Keratinocyte (primary cell): Measurements from ENCODE around the gene CENPA. TPM values are rescaled to one million over a fixed set of nuclear protein-coding genes. Genes with fewer than 3 reads are reported as not detected.

Experiments
- DNase-seq: peaks from one replicate; pipeline ENCODE4 v3.0.0-alpha.2; 2011; ENCODE audit warnings: low read depth, missing footprints, low spot score
- FAIRE-seq: peaks from 2 replicates; lab custom pipeline; 2011; peaks lifted over from hg19 to GRCh38; lab: Jason Lieb, UNC
- H2AFZ ChIP-seq: 2 replicates; pipeline ENCODE4 v1.6.0; 2012; ENCODE audit warnings: low read length, control low read depth, inconsistent platforms; ENCODE audit not compliant: control insufficient read depth
- H3K27ac ChIP-seq: 2 replicates; pipeline ENCODE4 v1.5.1; 2011; ENCODE audit warnings: low read length; ENCODE audit not compliant: control insufficient read depth, insufficient read depth
- H3K27me3 ChIP-seq: 3 replicates; pipeline ENCODE4 v1.6.0; 2011; ENCODE audit warnings: low read length; ENCODE audit not compliant: control insufficient read depth, insufficient read depth; ENCODE audit errors: extremely low read depth
- H3K36me3 ChIP-seq, 2 experiments: 2 replicates in 1 of 2; 3 replicates in 1 of 2; pipeline ENCODE4 v1.5.1; 2011; ENCODE audit warnings: low read length in 2 of 2, mild to moderate bottlenecking in 1 of 2; ENCODE audit not compliant: control insufficient read depth in 2 of 2, insufficient read depth in 2 of 2; ENCODE audit errors: extremely low read depth in 1 of 2
- H3K4me1 ChIP-seq: 3 replicates; pipeline ENCODE4 v1.5.1; 2011; ENCODE audit warnings: low read length; ENCODE audit not compliant: control insufficient read depth, insufficient read depth; ENCODE audit errors: extremely low read depth
- H3K4me2 ChIP-seq: 3 replicates; pipeline ENCODE4 v1.6.0; 2011; ENCODE audit warnings: low read depth, low read length; ENCODE audit not compliant: control insufficient read depth, insufficient read depth; ENCODE audit errors: extremely low read depth
- H3K4me3 ChIP-seq, 3 experiments: fragments of 200-600 bp in 1 of 3; sonication (generic) in 1 of 3; 2 replicates in 2 of 3; 3 replicates in 1 of 3; pipeline ENCODE4 v1.5.1; 2011 to 2016; ENCODE audit warnings: low read length in 3 of 3, mild to moderate bottlenecking in 3 of 3, control low read depth in 2 of 3, inconsistent platforms in 1 of 3, low read depth in 1 of 3, mixed read lengths in 1 of 3, mixed run types in 1 of 3, moderate library complexity in 1 of 3; ENCODE audit not compliant: control insufficient read depth in 2 of 3, insufficient read depth in 2 of 3; ENCODE audit errors: extremely low read depth in 1 of 3
- H3K79me2 ChIP-seq: 2 replicates; pipeline ENCODE4 v1.6.0; 2012; ENCODE audit warnings: low read length; ENCODE audit not compliant: control insufficient read depth, insufficient read depth
- H3K9ac ChIP-seq: 3 replicates; pipeline ENCODE4 v1.6.0; 2011; ENCODE audit warnings: low read length; ENCODE audit not compliant: control insufficient read depth, insufficient read depth; ENCODE audit errors: extremely low read depth
- H3K9me1 ChIP-seq: 3 replicates; pipeline ENCODE4 v1.6.0; 2011; ENCODE audit warnings: low read length; ENCODE audit not compliant: control insufficient read depth, insufficient read depth; ENCODE audit errors: extremely low read depth
- H3K9me3 ChIP-seq: 2 replicates; pipeline ENCODE4 v1.5.1; 2012; ENCODE audit warnings: low read depth, low read length; ENCODE audit not compliant: control insufficient read depth
- H4K20me1 ChIP-seq: 3 replicates; pipeline ENCODE4 v1.6.0; 2011; ENCODE audit warnings: low read length; ENCODE audit not compliant: control insufficient read depth, insufficient read depth; ENCODE audit errors: extremely low read depth
- CTCF ChIP-seq, 3 experiments: IDR thresholded peaks in 1 of 3; conservative IDR thresholded peaks in 1 of 3; optimal IDR thresholded peaks in 1 of 3; 2 replicates in 2 of 3; 3 replicates in 1 of 3; pipeline versions ENCODE3 to v1.5.1; 2011; ENCODE audit warnings: low read length in 3 of 3, mild to moderate bottlenecking in 3 of 3, moderate library complexity in 2 of 3, control low read depth in 1 of 3, inconsistent platforms in 1 of 3; ENCODE audit not compliant: insufficient read depth in 2 of 3; ENCODE audit errors: extremely low read depth in 1 of 3
- EZH2 ChIP-seq: IDR thresholded peaks from one replicate; pipeline ENCODE4 v1.6.1; 2012; ENCODE audit warnings: inconsistent platforms, mild to moderate bottlenecking, low read length, moderate library complexity
- dilution Hi-C: fragments of 300-500 bp; cut with MboI; formaldehyde crosslinking; loops from one replicate; pipeline ENCODE4 v1.7.0; 2020; ENCODE audit warnings: low sequenced_read_pairs; ENCODE audit not compliant: extremely low pct_ligation_motif_present
- polyA plus RNA-seq, 5 experiments: library from polyadenylated mRNA; depleted of rRNA in 3 of 5; stranded (reverse) in 3 of 5; stranded (forward) in 1 of 5; unstranded in 1 of 5; fragments of >200 nt; gene quantifications; 1 replicate in 1 of 5; 2 replicates in 3 of 5; 3 replicates in 1 of 5; pipeline versions ENCODE4 v1.2.1 to v1.2.3, GENCODE V29; 2011 to 2012; ENCODE audit warnings: missing spikeins in 2 of 5, low read depth in 1 of 5, low replicate concordance in 1 of 5

Gene CENPA
- polyA plus RNA-seq, 1 donor (not counting 4 experiments of a cell fraction or from before 2014, with no cell fraction given): 12.4 TPM

GRCh38 chr2:26843041-26843440, 57.2 kb downstream of the CENPA start:
- Histone ChIP-seq H2AFZ (no peak overlapping the region), H3K27me3 (peaks cover 27% of the 10 kb centered on the region), H3K9me1 (no peaks in the 10 kb centered on the region), H3K4me3 (no peak overlapping the region), H3K4me2 (no peak overlapping the region), H3K36me3 (no peaks in the 10 kb centered on the region), H3K4me1 (no peaks in the 10 kb centered on the region), H3K9ac (no peak overlapping the region), H4K20me1 (no peaks in the 10 kb centered on the region), H3K9me3 (no peaks in the 10 kb centered on the region), H3K79me2 (no peaks in the 10 kb centered on the region), H3K27ac (no peak overlapping the region)
- DNase-seq: no peak
- TF ChIP-seq EZH2 (no peak), CTCF (optimal IDR thresholded peaks at IDR 0.05 in 1 of 3, IDR thresholded peaks at IDR 0.05 in 1 of 3, conservative IDR thresholded peaks at IDR 0.05 in 1 of 3; ENCODE audit: extremely low read depth in 1 of 3, insufficient read depth in 2 of 3, low read length in 3 of 3) (no peak)
- dilution Hi-C loops: no loop called here
- no peak for FAIRE-seq

Other genes with a start within 250 kb of the CENPA start
- gene CIB4, start 144.7 kb upstream of the CENPA start, polyA plus RNA-seq: not detected in 3 replicates
- not detected in 3 replicates for gene KCNK3, start 93.3 kb upstream of the CENPA start, polyA plus RNA-seq
- gene SLC35F6, start 21.8 kb upstream of the CENPA start, polyA plus RNA-seq: 25.7 to 56.9 TPM (median 30.1 TPM) in 3 replicates
- not detected in 3 replicates for gene DPYSL5, start 62.1 kb downstream of the CENPA start, polyA plus RNA-seq
- 12.6 to 16.5 TPM (median 15.0 TPM) in 3 replicates for gene MAPRE3, start 184.6 kb downstream of the CENPA start, polyA plus RNA-seq
- 28.7 to 65.8 TPM (median 38.0 TPM) in 3 replicates for gene TMEM214, start 246.9 kb downstream of the CENPA start, polyA plus RNA-seq